ENCODE data around the gene ILDR2. TPM values are rescaled to one million over a fixed set of nuclear protein-coding genes. Genes with fewer than 3 reads are reported as not detected.

The ILDR2 gene
- total RNA-seq, 1 experiment from 2014 or later = not detected

DNA sequence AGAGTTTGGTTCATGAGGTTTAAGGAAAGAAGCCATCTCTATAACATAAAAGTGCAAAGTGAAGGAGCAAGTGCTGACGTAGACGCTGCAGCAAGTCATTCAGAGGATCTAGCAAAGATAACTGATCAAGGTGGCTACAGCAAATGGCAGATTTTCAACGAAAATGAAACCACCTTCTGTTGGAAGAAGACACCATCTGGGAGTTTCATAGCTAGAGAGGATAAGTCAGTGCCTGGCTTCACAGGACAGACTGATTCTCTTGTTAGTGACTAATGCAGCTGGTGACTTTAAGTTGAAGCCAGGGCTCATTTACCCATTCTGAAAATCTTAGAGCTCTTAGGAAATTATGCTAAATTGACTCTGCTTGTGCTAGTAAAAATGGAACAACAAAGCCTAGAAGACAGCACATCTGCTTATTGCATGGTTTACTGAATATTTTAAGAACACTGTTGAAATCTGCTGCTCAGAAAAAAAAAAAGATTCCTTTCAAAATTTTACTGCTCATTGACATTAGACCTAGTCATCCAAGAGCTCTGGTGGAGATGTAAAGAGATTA is 24.2 kb upstream of the ILDR2 start:
- no TSS peak for BruUV-seq (replicated peaks)
- H3K36me3 ChIP-seq (ENCODE audit: insufficient read depth, low read length, poor library complexity, severe bottlenecking) = no peaks in the 10 kb centered on the region
- no peaks in the 10 kb centered on the region for H3K9me3 ChIP-seq (ENCODE audit: low read depth, low read length, poor library complexity, severe bottlenecking)
- no peaks in the 10 kb centered on the region for H3K4me1 ChIP-seq (ENCODE audit: insufficient read depth, low read length, poor library complexity, severe bottlenecking)
- ChIA-PET CTCF (no interaction called here), POLR2A (ENCODE audit: low non-redundant PET) (no interaction called here)
- no peak overlapping the region for H3K27ac ChIP-seq (ENCODE audit: low read depth, low read length, poor library complexity, severe bottlenecking)
- peaks cover 36% of the 10 kb centered on the region for H3K27me3 ChIP-seq (replicated peaks; ENCODE audit: insufficient read depth, low read depth, low read length, poor library complexity)
- DNase-seq (ENCODE audit: low spot score) = no peak
- TF ChIP-seq, protein P1, sequence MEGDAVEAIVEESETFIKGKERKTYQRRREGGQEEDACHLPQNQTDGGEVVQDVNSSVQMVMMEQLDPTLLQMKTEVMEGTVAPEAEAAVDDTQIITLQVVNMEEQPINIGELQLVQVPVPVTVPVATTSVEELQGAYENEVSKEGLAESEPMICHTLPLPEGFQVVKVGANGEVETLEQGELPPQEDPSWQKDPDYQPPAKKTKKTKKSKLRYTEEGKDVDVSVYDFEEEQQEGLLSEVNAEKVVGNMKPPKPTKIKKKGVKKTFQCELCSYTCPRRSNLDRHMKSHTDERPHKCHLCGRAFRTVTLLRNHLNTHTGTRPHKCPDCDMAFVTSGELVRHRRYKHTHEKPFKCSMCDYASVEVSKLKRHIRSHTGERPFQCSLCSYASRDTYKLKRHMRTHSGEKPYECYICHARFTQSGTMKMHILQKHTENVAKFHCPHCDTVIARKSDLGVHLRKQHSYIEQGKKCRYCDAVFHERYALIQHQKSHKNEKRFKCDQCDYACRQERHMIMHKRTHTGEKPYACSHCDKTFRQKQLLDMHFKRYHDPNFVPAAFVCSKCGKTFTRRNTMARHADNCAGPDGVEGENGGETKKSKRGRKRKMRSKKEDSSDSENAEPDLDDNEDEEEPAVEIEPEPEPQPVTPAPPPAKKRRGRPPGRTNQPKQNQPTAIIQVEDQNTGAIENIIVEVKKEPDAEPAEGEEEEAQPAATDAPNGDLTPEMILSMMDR (conservative IDR thresholded peaks at IDR 0.05; ENCODE audit: low read depth, low read length) = no peak
- TF ChIP-seq EZH2 (IDR thresholded peaks at IDR 0.05; ENCODE audit: borderline replicate concordance, low read depth, low read length, poor library complexity, severe bottlenecking) = no peak
- intact Hi-C loops (cut with micrococcal nuclease; ENCODE audit: unreplicated experiment) = no loop called here
- H3K4me3 ChIP-seq (ENCODE audit: low read depth, low read length, poor library complexity, severe bottlenecking) = no peak overlapping the region

DNA sequence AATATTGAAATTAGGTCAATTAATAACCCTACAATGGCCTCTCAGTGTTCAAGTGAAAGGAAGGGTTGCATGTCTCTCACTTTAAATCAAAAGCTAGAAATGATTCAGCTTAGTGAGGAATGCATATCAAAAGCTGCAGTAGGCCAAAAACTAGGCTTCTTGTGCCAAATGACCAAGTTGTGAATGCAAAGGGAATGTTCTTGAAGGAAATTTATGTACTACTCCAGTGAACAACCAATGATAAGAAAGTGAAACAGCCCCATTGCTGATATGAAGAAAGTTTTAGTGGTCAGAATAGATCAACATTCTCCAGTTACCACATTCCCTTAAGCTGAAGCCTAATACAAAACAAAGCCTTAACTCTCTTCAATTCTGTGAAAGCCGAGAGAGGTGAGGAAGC is 23.7 kb upstream of the ILDR2 start:
- POLR2A ChIA-PET (ENCODE audit: low non-redundant PET) = no interaction called here
- Histone ChIP-seq H3K27me3 (replicated peaks; ENCODE audit: insufficient read depth, low read depth, low read length, poor library complexity) (peaks cover 40% of the 10 kb centered on the region), H3K4me3 (ENCODE audit: low read depth, low read length, poor library complexity, severe bottlenecking) (no peak overlapping the region), H3K27ac (ENCODE audit: low read depth, low read length, poor library complexity, severe bottlenecking) (no peak overlapping the region), H3K4me1 (ENCODE audit: insufficient read depth, low read length, poor library complexity, severe bottlenecking) (no peaks in the 10 kb centered on the region), H3K36me3 (ENCODE audit: insufficient read depth, low read length, poor library complexity, severe bottlenecking) (no peaks in the 10 kb centered on the region), H3K9me3 (ENCODE audit: low read depth, low read length, poor library complexity, severe bottlenecking) (no peaks in the 10 kb centered on the region)
- BruUV-seq (replicated peaks) = no TSS peak
- TF ChIP-seq, protein P1 (conservative IDR thresholded peaks at IDR 0.05; ENCODE audit: low read depth, low read length) = no peak
- TF ChIP-seq EZH2 (IDR thresholded peaks at IDR 0.05; ENCODE audit: borderline replicate concordance, low read depth, low read length, poor library complexity, severe bottlenecking) = no peak
- no peak for DNase-seq (ENCODE audit: low spot score)
- intact Hi-C loops (cut with micrococcal nuclease; ENCODE audit: unreplicated experiment) = no loop called here
- CTCF ChIA-PET = no interaction called here

GRCh38 chr1:166988974-166989515 is 13.7 kb upstream of the ILDR2 start, which contains the start of gene MAEL:
MAEL (plus strand) TSS chr1:166989280; CDS start chr1:166989353, 73 bp downstream.
- no peak for DNase-seq (ENCODE audit: low spot score)
- POLR2A ChIA-PET (ENCODE audit: low non-redundant PET) = no interaction called here
- CTCF ChIA-PET = no interaction called here
- peaks cover 49% of the 10 kb centered on the region for H3K27me3 ChIP-seq (replicated peaks; ENCODE audit: insufficient read depth, low read depth, low read length, poor library complexity)
- H3K27ac ChIP-seq (ENCODE audit: low read depth, low read length, poor library complexity, severe bottlenecking) = no peak within 1 kb of the TSS
- no TSS peak for BruUV-seq (replicated peaks)
- H3K36me3 ChIP-seq (ENCODE audit: insufficient read depth, low read length, poor library complexity, severe bottlenecking) = no peaks in the 10 kb centered on the region
- TF ChIP-seq, protein P1 (conservative IDR thresholded peaks at IDR 0.05; ENCODE audit: low read depth, low read length) = no peak
- no peak for TF ChIP-seq EZH2 (IDR thresholded peaks at IDR 0.05; ENCODE audit: borderline replicate concordance, low read depth, low read length, poor library complexity, severe bottlenecking)
- H3K9me3 ChIP-seq (ENCODE audit: low read depth, low read length, poor library complexity, severe bottlenecking) = no peaks in the 10 kb centered on the region
- no peaks in the 10 kb centered on the region for H3K4me1 ChIP-seq (ENCODE audit: insufficient read depth, low read length, poor library complexity, severe bottlenecking)
- intact Hi-C loops (cut with micrococcal nuclease; ENCODE audit: unreplicated experiment) = no loop called here
- H3K4me3 ChIP-seq (ENCODE audit: low read depth, low read length, poor library complexity, severe bottlenecking) = no peak within 1 kb of the TSS

Data from A673 (cell line).